ENCODE measurements around the gene CELA2A.
"Not testable (repeated sequence)": the region's sequence is repeated elsewhere in the genome, so short reads cannot be mapped to it uniquely, and the experiment has no call there.

CELA2A gene

DNA sequence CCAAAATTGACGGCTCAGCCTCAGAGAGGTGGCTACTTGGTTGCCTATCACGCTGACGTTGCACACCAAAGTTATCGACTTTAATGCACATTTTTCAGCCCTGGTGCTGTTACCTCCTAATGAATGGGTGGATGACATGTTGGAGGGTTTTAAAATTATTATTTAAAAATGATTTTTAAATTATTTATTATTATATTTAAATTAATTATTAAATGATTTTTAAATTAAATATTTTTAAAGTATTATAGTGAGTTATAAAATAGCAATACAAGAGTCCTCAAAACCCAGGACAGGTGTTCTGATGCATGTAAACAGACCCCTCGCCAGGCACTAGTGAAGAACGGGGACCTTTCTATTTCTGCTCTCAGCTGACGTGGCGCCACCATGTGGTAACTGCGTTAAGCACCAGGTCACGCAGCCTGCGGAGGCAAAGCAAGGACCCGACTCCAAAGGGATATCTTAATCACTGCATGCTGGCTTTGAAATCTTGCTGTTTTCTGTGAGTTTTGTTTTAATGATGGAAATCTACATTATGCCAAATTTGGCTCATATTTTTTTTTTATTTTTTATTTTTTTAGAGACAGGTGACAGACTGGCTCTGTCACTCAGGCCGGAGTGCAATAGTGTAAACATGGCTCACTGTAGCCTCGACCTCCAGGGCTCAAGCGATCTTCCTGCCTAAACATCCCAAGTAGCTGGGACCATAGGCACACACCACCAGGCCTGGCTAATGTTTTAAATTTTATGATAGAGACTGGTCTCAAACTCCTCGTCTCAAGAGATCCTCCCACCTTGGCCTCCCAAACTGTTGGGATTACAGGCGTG, 44.9 kb downstream of the CELA2A start:
- DNase-seq (ENCODE audit: low read depth), result no peak

DNA sequence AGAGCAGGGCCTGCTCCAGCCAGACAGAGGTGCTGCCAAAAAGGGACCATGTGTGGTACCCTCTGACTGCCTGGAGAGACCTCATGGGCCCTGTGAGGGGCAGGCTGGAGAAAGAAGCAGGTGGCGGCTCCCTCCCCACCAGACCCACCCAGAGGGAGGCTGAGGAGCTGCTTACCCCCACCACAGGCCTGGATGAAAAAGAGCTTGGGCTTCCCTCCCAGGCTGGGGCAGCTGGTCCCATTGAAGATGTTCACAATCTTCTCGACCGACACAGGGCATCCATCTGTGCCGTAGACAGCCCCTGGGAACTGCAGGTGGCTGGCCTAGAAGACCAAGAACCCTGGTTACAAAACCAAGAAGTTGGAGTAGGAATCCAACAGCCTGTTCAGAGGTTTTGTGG, 47.9 kb downstream of the CELA2A start:
- no peak for DNase-seq (ENCODE audit: low read depth)

DNA sequence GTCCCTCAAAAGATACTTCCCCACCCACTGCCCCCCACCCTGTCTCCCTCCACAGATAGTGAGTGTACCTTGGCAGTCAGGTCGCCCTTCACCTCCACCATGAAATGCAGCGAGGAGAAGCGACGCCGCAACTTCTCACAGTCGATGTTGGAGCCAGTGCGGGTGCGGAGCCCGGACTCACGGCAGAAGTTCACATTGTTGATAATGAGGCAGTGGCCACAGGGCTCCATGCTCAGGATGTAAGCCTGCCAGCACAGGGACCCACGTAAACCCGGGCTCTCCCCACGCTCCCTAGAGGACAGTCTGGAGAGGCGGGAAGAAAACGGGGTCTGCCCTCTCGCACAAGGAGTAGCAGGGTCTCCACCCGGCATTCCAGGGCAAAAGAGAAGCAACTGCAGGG, 50.3 kb downstream of the CELA2A start:
- DNase-seq (ENCODE audit: low read depth), result no peak

DNA sequence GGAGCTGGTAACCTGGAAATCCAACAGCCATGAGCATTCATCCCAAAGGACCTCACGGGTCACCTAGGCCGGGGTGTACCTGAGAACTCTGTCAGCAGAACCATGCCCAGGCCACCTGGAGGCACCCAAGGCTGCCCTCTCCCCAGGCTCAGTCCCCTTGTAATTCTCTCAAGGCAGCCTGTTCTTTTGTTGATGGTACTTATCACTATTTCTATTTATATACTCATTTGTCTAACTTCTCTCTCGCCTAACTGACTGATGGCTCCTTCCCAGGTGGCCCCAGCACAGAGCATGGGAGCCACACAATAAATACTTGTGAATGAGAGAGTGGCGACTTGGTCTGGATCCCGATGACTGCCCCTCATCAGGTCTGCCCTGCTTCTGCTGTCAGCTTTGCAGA, 50.7 kb downstream of the CELA2A start:
- DNase-seq (ENCODE audit: low read depth), result no peak

DNA sequence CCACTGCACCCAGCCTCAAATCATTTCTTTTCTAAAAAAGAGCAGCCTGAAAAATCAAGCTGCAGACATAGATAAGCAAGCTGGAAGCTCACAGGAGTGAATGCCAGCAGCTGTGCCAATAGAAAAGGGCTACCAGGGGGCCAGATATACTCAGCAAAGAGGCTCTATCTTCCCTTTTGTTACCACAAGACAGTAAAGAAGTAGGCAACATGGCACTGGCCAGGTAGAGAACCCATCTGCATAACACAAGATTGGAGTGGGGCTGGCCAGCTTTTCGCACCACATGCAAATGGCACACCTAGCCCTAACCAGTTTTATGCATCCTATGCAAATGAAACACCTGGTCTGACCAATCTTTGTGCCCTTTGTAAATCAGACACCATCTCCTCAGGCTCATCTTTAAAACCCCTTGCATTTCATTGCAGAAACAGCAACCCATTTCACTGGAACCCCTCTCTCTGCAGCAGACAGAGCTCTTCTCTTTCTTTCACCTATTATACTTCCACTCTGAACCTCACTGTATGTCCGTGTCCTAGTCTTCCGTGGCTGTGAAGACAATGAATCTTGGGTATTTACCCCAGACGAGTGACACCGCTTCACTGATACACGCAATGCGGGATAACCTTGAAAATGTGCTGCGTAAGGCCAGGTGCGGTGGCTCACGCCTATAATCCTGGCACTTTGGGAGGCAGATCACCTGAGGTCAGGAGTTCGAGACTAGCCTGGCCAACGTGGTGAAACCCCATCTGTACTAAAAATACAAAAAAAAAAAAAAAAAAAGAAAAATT, 52.4 kb downstream of the CELA2A start:
- DNase-seq (ENCODE audit: low read depth), result no peak

DNA sequence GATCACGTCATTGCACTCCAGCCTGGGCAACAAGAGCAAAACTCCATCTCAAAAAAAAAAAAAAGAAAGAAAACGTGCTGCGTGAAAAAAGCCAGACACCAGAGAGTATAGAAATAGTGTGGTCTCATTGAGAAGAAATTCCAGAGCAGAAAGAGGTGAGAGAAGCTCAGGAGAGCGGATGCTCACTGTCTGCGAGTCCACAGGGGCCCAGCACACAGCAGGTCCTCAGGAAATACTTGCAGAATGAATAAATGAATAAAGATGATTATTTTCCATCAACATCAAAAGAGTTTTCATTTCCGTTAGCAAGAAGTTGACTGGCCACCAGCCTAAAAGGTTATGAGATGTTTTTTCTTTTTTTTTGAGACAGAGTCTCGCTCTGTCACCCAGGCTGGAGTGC, 53.1 kb downstream of the CELA2A start:
- DNase-seq (ENCODE audit: low read depth), result no peak

DNA sequence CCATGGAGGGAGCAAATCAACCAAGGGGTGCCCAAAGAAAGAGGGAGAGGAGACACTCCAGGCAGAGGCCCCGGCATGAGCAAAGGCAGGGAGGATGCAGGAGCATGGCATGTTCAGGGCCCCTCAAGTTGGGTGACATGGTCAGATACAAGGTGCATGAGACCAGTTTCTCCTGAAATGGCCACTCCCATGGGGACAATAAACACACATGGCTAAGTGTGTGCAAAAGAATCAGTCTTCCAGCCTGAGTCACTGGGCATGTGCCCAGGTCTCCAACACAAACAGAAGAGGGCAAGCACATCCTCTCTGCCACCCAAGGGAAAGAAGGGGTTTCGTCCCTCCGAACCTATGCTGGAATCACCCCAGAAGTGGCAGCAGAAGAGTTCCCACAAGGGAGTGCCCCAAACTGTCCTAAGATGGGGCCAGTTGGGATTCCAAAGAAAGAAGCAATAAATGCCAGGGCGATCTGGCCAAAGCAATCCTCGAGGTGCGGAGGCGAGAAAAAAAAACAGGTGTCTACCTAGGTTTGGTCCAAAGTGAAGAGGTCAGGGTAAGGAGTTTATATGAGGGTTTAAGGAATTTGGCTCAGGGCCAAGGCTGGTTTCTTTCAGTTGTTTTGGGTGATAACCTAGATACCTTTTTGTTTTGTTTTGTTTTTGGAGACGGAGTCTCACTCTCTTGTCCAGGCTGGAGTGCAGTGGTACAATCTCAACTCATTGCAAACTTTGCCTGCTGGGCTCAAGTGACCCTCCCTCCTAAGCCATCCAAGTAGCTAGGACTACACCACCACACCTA, 54.3 kb downstream of the CELA2A start:
- no peak for DNase-seq (ENCODE audit: low read depth)

DNA sequence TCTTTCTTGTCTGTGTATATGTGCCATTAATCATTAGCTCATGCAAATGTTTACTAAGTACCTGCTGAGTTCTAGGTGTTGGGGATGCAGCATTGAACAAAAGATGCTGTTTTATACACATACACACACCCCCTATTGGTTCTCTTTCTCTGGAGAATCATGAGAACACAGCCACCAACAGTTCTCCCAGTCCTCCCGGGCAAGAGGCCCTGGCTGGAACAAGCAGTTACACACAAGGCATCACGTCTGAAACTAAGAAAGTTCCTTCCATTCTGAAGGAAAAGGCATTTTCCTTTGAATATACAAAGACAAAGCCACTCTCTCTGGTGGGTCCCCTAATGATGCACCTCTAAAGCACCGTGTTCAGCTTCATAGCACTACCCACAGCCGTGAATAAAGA, 56.7 kb downstream of the CELA2A start:
- no peak for DNase-seq (ENCODE audit: low read depth)

DNA sequence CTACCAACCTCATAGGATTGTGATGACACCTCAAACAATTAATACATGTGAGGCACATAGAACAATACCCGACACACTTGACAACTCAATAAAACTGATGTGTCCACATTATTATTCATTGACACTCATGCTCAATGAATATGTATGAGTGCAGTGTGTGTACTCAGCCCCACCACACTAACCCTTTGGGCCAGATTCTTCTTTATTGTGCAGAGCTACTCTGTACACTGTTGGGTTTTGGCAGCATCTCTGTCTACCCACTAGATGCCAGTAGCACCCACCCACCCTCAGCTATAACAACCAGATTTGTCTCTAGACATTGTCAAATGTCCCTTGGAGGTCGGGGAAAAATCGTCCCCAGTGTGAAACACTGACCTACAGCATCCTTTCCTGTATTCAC, 57.4 kb downstream of the CELA2A start:
- no peak for DNase-seq (ENCODE audit: low read depth)

DNA sequence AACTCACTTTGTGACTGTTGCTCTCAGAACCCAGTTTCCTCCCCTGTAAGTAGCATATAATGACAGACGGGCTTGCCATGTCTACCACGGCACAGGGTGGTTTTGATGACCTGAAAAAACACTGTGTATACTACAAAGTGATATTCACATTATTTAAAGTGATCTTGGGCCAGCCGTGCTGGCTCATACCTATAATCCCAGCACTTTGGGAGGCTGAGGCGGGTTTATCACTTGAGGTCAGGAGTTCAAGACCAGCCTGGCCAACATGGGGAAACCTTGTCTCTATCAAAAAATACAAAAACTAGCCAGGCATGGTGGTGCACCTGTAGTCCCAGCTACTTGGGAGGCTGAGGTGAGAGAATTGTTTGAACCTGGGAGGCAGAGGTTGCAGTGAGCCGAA, 58.0 kb downstream of the CELA2A start:
- DNase-seq (ENCODE audit: low read depth), result not testable (repeated sequence)

DNA sequence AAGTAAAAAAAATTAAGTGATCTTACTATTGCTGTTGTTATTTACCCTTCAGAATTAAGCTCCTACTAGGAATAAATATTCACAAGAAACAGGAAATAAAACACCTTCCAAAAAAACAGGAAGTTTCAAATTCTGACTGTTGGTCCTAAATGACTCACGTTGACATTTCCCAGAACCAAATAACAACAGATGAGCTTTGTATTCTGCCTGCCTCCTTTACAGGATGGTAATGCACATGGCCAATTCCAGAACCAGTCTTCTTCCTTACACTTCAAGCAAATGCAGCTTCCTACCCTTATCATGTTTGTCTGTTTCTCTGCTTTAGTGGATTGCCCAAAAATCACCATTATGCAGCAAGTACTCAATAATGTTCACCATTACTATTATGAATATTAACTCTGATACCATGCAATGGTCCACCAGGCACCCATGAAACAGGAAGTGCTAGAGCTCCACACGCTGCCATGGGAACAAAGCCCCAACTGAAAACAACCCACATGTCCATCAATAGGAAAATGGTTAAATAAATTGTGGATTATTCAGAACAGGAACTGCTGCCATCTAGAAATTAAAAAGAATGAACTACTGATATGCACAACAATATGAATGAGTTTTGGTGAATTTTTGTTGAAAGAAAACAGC, 58.6 kb downstream of the CELA2A start:
- DNase-seq (ENCODE audit: low read depth), result no peak

DNA sequence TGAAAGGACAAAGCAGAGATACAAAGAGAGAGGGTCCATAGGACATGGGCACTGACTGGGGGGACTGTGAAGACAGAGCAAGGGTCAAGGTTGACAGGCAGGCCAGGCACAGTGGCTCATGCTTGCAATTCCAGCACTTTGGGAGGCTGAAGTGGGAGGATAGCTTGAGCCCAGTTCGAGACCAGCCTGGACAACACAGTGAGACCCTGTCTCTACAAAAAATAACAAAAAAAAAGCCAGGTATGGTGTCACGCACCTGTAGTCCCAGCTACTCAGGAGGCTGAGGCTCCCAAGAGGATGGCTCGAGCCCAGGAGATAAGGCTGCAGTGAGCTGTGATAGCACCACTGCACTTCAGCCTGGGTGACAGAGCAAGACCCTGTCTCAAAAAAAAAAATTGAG, 63.1 kb downstream of the CELA2A start:
- no peak for DNase-seq (ENCODE audit: low read depth)

DNA sequence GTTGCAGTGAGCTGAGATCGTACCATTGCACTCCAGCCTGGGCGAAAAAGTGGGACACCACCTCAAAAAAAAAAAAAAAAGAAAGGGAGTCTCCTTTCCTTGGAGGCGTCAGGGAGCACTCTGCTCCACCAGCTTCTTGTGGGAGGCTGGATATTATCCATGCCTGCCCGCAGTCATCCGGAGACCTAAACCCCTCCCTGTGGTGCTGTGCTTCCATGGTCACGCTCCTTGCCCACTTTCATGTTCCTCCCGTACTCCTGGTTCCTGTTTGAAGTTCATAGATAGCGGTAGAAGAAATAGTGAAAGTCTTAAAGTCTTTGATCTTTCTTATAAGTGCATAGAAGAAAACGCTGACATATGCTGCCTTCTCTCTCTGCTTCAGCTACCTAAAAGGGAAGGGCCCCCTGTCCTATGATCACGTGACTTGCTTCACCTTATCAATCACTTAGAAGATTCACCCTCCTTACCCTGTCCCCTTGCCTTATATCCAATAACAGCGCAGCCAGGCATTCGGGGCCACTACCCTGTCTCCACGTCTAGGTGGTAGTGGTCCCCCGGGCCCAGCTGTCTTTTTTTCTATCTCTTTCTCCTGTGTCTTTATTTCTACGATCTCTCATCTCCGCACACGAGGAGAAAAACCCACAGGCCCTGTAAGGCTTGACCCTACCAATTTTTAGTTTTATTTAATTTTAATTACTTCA, 64.8 kb downstream of the CELA2A start:
- not testable (repeated sequence) for DNase-seq (ENCODE audit: low read depth)
